Caco-2 (cell line): Measurements from ENCODE around the gene PPP4R2. TPM values are rescaled to one million over a fixed set of nuclear protein-coding genes. Genes with fewer than 3 reads are reported as not detected.

Experiments used
- BruUV-seq: library from RNA; stranded (reverse); fragments of 400-500 nt; replicated peaks from 2 replicates; lab custom pipeline; 2021; lab: Mats Ljungman, UMichigan
- CTCF ChIA-PET: fragments of 300-600 bp; sonication (Branson Sonifier 250); formaldehyde crosslinking; loops from one replicate; lab custom pipeline; 2022; ENCODE audit warnings: antibody characterized with exemption; lab: Charles Lee
- POLR2A ChIA-PET: fragments of 300-600 bp; sonication (Branson Sonifier 250); formaldehyde crosslinking; loops from one replicate; lab custom pipeline; 2022; ENCODE audit warnings: antibody characterized with exemption; lab: Charles Lee
- DNase-seq, 2 experiments: peaks; one replicate each; pipeline versions ENCODE4 v3.0.0 to v3.0.0-alpha.2; 2020 to 2022
- H3K27me3 ChIP-seq: replicated peaks from 2 replicates; pipeline ENCODE4 v1.6.0; 2011; ENCODE audit warnings: low read length; ENCODE audit not compliant: control insufficient read depth, insufficient read depth
- H3K36me3 ChIP-seq: 2 replicates; pipeline ENCODE4 v1.5.1; 2011; ENCODE audit warnings: low read length; ENCODE audit not compliant: control insufficient read depth, insufficient read depth
- H3K4me1 ChIP-seq: fragments of 250-450 bp; sonication (Bioruptor Pico); 2 replicates; pipeline ENCODE4 v1.5.1; 2020; ENCODE audit warnings: mild to moderate bottlenecking
- H3K4me3 ChIP-seq: 2 replicates; pipeline ENCODE4 v1.5.1; 2011; ENCODE audit warnings: low read depth, mild to moderate bottlenecking, control low read depth, low read length
- H3K9me3 ChIP-seq: fragments of 250-450 bp; sonication (Bioruptor Pico); 2 replicates; pipeline ENCODE4 v1.5.1; 2020; ENCODE audit warnings: mild to moderate bottlenecking, moderate library complexity
- H3K27ac Mint-ChIP-seq: one replicate; pipeline ENCODE4 v1.8.0; 2022; ENCODE audit warnings: mixed read lengths; ENCODE audit not compliant: unreplicated experiment
- H3K27me3 Mint-ChIP-seq: one replicate; pipeline ENCODE4 v1.8.0; 2022; ENCODE audit warnings: mixed read lengths; ENCODE audit not compliant: insufficient read depth, unreplicated experiment
- H3K36me3 Mint-ChIP-seq: one replicate; pipeline ENCODE4 v1.8.0; 2022; ENCODE audit warnings: mild to moderate bottlenecking, mixed read lengths; ENCODE audit not compliant: insufficient read depth, unreplicated experiment
- H3K4me1 Mint-ChIP-seq: one replicate; pipeline ENCODE4 v1.8.0; 2022; ENCODE audit warnings: low read depth, mixed read lengths; ENCODE audit not compliant: unreplicated experiment
- H3K4me3 Mint-ChIP-seq: one replicate; pipeline ENCODE4 v1.8.0; 2022; ENCODE audit warnings: mild to moderate bottlenecking, moderate library complexity, mixed read lengths; ENCODE audit not compliant: unreplicated experiment
- H3K9me3 Mint-ChIP-seq: one replicate; pipeline ENCODE4 v1.8.0; 2022; ENCODE audit warnings: mixed read lengths; ENCODE audit not compliant: unreplicated experiment
- CTCF ChIP-seq, 2 experiments: fragments of 200-600 bp in 1 of 2; IDR thresholded peaks; 1 replicate in 1 of 2; 2 replicates in 1 of 2; pipeline versions ENCODE4 v1.5.1 to v1.8.0; 2011 to 2022; ENCODE audit warnings: antibody characterized with exemption in 1 of 2, control low read depth in 1 of 2, inconsistent platforms in 1 of 2, low read depth in 1 of 2, low read length in 1 of 2, mild to moderate bottlenecking in 1 of 2, moderate library complexity in 1 of 2; ENCODE audit not compliant: insufficient read depth in 1 of 2, severe bottlenecking in 1 of 2, unreplicated experiment in 1 of 2
- intact Hi-C: fragments of 100-400 bp; cut with micrococcal nuclease; formaldehyde crosslinking; loops from one replicate; pipeline ENCODE4 v1.10.0; 2022; ENCODE audit not compliant: unreplicated experiment
- total RNA-seq: library from RNA; stranded (reverse); gene quantifications from 2 replicates; pipeline ENCODE4 v1.2.3, GENCODE V29; 2022

The PPP4R2 gene
- total RNA-seq, 1 experiment from 2014 or later = 91.3 TPM

DNA sequence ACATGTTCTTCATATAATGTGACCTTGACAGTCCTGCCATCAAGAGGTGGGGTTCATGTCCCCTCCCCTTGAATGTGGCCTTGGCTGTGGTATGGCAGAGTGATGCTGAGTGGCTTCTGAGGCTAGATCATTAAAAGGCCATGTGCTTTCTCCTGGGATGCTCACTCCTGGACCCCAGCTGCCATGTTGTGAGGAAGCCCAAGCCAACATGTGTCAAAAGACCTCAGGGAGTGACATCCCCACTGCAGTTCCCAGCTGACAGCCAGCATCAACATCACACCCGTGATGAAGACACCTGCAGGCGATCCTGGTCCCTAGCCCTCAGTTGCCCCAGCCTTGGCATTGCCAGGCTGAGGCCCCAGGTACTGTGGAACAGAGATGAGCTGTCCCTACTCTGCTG, 101.4 kb downstream of the PPP4R2 start:
- POLR2A ChIA-PET = no interaction called here
- Histone ChIP-seq H3K9me3 (no peaks in the 10 kb centered on the region), H3K36me3 (no peaks in the 10 kb centered on the region), H3K27me3 (no peaks in the 10 kb centered on the region), H3K4me3 (no peak overlapping the region), H3K4me1 (peaks cover 11% of the 10 kb centered on the region)
- H3K9me3 Mint-ChIP-seq = no peaks in the 10 kb centered on the region
- intact Hi-C loops = no loop called here
- no peak for TF ChIP-seq CTCF (IDR thresholded peaks at IDR 0.05; ENCODE audit: insufficient read depth in 1 of 2, low read depth in 1 of 2, low read length in 1 of 2, severe bottlenecking in 1 of 2, unreplicated experiment in 1 of 2)
- H3K36me3 Mint-ChIP-seq = peaks cover 8% of the 10 kb centered on the region
- H3K4me1 Mint-ChIP-seq = peaks cover 29% of the 10 kb centered on the region
- H3K4me3 Mint-ChIP-seq = no peak overlapping the region
- H3K27me3 Mint-ChIP-seq = no peaks in the 10 kb centered on the region
- CTCF ChIA-PET = interaction anchor here (0.6 kb wide), 1 partner anchor 374 kb away, joined by 3 read pairs; no protein-coding TSS in a partner anchor
- DNase-seq = no peak
- no peak overlapping the region for H3K27ac Mint-ChIP-seq
- BruUV-seq = no TSS peak

DNA sequence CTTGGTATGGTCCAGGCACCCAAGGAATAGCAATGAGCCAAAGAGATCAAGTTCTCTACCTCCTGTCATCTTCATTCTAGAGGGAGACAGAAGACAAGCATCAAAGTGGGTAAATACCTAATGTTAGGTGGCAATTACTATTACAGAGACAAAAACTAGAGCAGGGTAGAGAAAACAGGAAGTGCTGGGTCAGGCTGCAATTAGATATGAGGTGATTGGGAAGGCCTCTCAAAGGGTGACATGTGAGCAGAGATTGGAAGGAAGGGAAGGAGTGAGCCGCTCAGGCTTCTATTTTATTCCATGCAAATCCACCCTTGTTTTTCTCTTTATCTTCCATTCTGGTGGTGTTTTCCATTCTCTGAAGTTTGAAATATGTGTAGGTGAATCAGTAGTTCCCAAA, 102.3 kb downstream of the PPP4R2 start:
- no TSS peak for BruUV-seq
- Histone ChIP-seq H3K4me3 (no peak overlapping the region), H3K36me3 (no peaks in the 10 kb centered on the region), H3K4me1 (peaks cover 11% of the 10 kb centered on the region), H3K9me3 (no peaks in the 10 kb centered on the region), H3K27me3 (no peaks in the 10 kb centered on the region)
- CTCF ChIA-PET = interaction anchor here (0.6 kb wide), 1 partner anchor 375 kb away, joined by 3 read pairs; no protein-coding TSS in a partner anchor
- Mint-ChIP-seq H3K4me3 (no peak overlapping the region), H3K9me3 (no peaks in the 10 kb centered on the region), H3K27ac (no peak overlapping the region), H3K27me3 (no peaks in the 10 kb centered on the region), H3K36me3 (peaks cover 8% of the 10 kb centered on the region), H3K4me1 (peaks cover 29% of the 10 kb centered on the region)
- POLR2A ChIA-PET = no interaction called here
- no peak for DNase-seq
- intact Hi-C loops = no loop called here
- no peak for TF ChIP-seq CTCF (IDR thresholded peaks at IDR 0.05; ENCODE audit: insufficient read depth in 1 of 2, low read depth in 1 of 2, low read length in 1 of 2, severe bottlenecking in 1 of 2, unreplicated experiment in 1 of 2)

DNA sequence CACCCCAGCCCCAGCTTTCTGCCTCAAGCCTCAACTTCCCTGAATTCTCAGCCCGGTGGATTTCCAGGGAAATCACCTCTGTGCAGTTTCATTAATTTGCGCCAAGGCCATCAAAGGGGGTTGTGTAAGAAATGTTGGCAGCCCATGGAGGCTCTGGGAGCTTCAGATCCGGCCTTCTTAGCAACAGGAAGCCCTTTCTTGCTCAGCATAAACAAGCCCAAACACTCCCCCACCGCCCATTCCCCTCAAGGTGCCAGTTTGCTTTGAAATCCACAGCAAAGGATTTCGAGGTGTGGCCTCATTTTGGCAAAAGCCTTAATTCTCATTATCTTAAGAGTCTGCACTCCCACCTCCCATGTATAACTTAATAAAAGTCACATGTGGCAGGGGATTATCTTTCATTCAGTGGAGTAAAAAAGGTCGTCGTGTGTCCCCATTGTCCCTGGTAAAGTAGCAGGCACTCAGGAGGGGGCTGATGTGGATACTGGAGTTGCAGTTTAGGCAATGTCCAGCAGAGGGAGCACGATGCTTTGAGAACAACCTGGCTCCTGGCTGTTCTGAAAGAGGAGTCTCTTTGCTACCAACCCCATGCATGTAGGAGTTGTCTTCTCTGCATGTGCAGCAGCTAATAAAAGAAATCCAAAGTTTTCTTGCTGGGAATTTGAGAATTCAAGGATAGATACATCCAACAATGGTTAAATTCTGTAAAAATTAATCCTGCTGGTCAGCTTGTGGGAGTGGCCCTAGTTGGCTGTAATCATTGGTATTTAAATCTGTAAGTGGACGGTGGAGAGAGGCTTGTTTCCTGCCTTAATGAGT, 104.3 kb downstream of the PPP4R2 start:
- Mint-ChIP-seq H3K9me3 (no peaks in the 10 kb centered on the region), H3K4me1 (peaks cover 29% of the 10 kb centered on the region), H3K36me3 (peaks cover 8% of the 10 kb centered on the region), H3K27ac (peak overlapping the region; percentile 80), H3K4me3 (peak overlapping the region; percentile 29), H3K27me3 (no peaks in the 10 kb centered on the region)
- peak; percentile 84 to 87 for DNase-seq
- no peaks in the 10 kb centered on the region for H3K9me3 ChIP-seq
- BruUV-seq = no TSS peak
- H3K4me3 ChIP-seq = no peak overlapping the region
- no peaks in the 10 kb centered on the region for H3K36me3 ChIP-seq
- ChIA-PET POLR2A (no interaction called here), CTCF (interaction anchor here (0.6 to 1.7 kb wide), 3 partner anchors 185 to 892 kb away, joined by 3 to 5 read pairs (median 4); no protein-coding TSS in a partner anchor)
- intact Hi-C loops = loop anchor here (1.0 to 5.0 kb wide), 6 partner anchors 91 to 401 kb away; no protein-coding TSS in a partner anchor
- TF ChIP-seq CTCF (IDR thresholded peaks at IDR 0.05; ENCODE audit: insufficient read depth in 1 of 2, low read depth in 1 of 2, low read length in 1 of 2, severe bottlenecking in 1 of 2, unreplicated experiment in 1 of 2) = peak; percentile 86 to 88
- peaks cover 11% of the 10 kb centered on the region for H3K4me1 ChIP-seq
- no peaks in the 10 kb centered on the region for H3K27me3 ChIP-seq
